Stimulated activated CD4-positive, alpha-beta T cell treated with anti-CD3 and anti-CD28 coated beads, Interleukin-15, amount 100 ng/mL, for 1 hour (primary cell): Measurements from ENCODE around the gene OR2B2.
A peak's percentile ranks its signal among the peaks of the same experiment; 100 is the strongest.
"Not testable (repeated sequence)": the region's sequence is repeated elsewhere in the genome, so short reads cannot be mapped to it uniquely, and the experiment has no call there.

Source experiments
- DNase-seq, 2 donors: peaks; one replicate each; pipeline ENCODE4 v3.0.0-alpha.2; 2020; ENCODE audit warnings: low read depth in 1 of 2, low spot score in 1 of 2

The OR2B2 gene

DNA sequence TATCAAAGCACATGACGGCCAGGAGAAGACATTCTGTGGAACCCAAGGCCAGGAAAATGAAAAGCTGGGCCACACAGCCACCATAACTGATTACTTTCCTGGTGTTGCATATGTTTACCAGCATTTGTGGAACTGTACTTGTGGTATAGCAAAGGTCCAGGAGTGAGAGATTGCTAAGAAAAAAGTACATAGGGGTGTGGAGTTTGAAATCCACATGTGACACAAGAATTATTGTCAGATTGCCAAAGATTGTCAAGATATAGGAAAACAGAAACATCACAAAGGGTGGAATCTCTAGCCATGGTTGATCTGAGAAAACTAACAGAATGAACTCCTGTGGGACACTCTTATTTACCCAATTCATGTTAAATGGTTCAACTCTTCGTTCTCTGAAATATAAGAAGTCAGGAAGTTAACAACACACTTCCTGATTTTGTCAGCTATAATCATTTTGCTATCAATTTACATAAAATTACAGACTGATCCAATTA is at the start of gene OR2B2:
Gene OR2B2 (minus strand): TSS at position 441 of the 491 bp plus-strand sequence. CDS start 77 bp downstream, at position 364.
- no peak for DNase-seq

DNA sequence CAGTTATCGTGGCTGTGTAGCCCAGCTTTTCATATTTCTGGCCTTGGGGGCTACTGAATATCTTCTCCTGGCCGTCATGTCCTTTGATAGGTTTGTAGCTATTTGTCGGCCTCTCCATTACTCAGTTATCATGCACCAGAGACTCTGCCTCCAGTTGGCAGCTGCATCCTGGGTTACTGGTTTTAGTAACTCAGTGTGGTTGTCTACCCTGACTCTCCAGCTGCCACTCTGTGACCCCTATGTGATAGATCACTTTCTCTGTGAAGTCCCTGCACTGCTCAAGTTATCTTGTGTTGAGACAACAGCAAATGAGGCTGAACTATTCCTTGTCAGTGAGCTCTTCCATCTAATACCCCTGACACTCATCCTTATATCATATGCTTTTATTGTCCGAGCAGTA is 45.3 kb upstream of the OR2B2 start:
- no peak for DNase-seq

DNA sequence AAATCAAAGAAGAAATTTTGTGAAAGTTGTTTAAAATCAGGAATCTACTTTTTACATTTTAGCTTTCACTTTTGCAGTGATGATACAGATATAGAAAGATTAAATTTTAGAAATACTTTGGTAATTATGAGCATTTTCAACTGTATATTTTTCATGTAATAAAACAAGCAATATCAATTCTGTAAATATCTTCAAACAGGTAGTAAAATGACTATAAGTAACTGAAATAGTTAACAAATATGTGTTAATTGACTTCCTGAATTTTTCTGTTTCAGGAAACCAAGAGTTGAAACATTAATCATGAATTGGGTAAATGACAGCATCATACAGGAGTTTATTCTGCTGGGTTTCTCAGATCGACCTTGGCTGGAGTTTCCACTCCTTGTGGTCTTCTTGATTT is 44.7 kb upstream of the OR2B2 start, which contains the start of gene OR2B6:
Gene OR2B6 (plus strand): TSS at position 301 of the 400 bp plus-strand sequence. CDS start 0 bp downstream, at position 301.
- DNase-seq: no peak

DNA sequence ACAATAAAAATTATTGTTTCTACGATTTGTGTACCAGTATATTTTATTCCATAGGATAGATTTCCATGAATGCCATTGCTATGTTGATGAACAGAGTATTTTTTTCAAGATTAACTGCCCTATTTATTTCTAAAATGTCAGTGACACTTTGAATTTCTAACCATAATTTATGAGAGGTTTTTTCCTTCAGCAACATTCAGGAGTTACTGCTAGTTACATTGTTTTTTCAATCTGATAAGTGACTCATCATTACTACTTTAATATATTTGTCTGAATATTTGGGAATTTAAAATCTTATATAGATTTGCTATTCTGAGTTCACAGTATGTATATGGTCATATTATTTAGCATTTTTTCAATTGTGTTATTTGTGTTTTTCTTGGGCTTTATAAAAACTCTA is 38.8 kb upstream of the OR2B2 start:
- DNase-seq: no peak

DNA sequence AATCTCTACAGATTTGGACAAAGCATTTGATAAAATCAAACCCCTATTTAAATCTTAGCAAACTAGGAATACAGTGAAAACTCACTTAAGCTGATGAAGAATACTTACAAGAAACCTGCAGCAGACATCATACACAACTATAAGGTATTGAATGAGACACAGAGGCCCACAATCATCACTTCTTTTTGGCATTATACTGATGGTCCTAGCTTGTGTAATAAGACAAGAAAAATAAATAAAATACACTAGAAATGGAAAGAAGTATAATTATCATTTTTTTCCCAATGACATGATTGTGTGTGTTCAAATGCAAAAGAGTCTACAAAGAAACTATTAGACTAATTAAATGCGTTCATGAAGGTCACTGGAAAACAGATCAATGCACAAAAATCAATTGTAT is 36.0 kb upstream of the OR2B2 start:
- DNase-seq: no peak

DNA sequence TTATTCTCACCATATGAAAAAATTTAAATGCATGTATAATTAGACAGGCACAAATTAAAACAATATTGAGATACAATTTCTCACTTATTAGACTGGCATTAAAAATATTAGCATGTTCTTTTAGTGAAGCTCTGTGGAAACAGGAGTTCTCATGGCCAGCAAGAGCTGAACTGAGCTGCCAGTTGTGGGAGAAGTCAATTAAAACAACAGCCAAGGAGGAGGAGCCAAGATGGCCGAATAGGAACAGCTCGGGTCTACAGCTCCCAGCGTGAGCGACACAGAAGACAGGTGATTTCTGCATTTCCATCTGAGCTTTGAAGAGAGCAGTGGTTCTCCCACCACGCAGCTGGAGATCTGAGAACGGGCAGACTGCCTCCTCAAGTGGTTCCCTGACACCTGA is 30.9 kb upstream of the OR2B2 start:
- not testable (repeated sequence) for DNase-seq

DNA sequence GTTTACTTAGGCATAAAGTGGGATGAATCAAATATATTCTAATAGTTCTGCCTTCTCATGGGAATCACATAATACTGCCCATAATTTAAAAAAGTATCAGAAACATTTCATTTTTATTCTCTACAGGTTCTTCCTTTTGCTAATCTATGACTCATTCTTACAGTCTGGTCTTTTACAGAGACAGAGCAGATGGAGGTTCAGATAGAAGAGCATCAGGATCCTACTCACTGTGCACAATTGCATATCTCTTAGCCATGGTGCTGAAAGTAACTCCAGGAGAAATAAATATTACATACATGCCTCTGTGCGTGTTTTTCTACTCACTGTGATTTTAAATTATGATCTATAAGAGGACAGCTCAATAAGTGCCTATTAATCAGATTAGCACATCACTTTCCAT is 28.6 kb upstream of the OR2B2 start:
- DNase-seq: no peak

DNA sequence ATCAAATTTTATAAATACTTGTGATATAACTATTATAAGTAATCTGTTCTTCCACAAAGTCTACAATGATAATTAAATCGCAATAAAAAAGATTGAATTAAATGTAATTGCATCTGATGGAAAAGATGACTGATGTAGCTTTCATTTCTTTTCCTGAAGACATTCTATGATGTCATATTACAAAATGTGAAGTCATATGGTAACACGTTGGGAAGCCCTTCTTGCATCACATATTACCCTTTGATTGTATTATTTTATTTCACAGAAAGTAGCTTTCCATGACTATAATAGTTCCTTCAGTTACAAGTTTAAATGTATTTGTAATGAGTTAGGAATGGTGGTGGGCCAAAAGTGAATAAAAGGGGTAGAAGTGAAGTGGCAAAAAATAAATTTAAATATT is 19.0 kb upstream of the OR2B2 start:
- no peak for DNase-seq

DNA sequence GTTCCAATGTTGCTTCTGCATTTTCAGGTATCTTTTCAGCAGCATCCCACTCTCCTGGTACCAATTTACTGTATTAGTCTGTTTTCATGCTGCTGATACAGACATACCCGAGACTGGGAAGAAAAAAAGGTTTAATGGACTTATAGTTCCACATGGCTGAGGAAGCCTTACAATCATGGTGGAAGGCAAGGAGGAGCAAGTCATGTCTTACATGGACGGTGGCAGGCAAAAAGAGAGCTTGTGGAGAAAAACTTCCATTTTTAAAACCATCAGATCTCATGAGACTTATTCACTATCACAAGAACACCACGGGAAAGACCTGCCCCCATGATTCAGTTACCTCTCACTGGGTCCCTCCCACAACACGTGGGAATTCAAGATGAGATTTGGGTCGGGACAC is 17.7 kb upstream of the OR2B2 start:
- not testable (repeated sequence) for DNase-seq

DNA sequence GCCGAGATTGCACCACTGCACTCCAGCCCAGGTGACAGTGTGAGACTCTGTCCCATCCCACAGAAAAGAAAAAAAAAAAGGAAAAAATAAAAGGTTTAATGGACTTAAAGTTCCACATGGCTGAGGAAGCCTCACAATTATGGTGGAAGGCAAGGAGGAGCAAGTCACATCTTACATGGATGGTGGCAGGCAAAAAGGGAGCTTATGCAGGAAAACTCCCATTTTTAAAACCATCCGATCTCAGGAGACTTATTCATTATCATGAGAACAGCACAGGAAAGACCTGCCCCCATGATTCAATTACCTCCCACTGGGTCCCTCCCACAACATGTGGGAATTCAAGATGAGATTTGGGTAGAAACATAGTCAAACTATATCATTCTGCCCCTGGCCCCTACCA is 15.8 kb upstream of the OR2B2 start:
- not testable (repeated sequence) for DNase-seq

DNA sequence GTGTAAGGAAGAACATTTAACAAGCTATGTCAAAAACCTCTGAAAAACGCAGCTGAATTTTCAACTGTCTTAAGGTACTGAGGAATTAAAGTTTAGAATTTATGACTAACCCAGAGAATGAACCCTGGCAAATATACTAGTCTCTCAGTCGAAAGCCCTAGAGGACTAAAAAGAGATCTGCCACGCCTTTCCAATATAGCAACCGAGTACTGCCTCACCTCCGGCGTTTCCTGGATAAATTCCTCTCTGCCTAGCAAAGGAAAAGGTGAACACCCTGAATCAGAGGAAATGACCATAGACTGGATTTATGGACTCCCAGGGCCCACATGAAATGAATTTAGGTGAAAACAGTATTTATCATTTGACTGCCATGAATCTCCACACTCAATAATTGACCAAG is 12.0 kb upstream of the OR2B2 start:
- DNase-seq: no peak

DNA sequence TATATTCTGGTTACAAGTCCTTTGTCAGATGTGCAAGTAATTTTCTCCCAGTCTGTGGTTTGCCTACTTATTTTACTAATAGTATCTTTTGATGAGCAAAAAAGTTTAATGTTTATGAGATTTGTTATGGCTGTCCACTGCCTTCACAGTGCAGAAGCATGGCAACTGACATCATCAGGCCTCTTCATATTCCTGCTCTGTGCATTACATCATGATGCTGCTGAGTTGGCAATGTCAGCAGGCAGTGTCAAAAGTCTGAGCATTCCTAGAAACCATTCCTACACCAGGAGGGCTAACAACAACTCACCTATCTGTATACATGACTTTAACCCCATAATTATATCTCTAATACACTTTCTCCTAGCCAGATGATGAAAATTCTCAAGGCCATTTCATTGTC is 10.8 kb upstream of the OR2B2 start:
- DNase-seq: no peak

DNA sequence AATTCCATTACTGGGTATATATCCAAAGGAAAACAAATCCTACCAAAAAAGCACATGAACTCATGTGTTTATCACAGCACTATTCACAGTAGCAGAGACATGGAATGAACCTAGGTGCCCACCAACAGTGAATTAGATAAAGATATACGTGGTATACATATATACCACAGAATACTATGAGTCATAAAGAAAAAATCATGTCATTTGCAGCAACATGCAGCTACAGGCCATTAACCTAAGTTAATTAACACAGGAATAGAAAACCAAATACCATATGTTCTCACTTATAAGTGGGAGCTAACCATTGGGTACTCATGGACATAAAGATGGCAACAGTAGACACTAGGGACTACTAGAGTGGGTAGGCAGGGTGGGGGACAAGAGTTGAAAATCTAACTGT is 4.2 kb downstream of the OR2B2 start:
- no peak for DNase-seq

DNA sequence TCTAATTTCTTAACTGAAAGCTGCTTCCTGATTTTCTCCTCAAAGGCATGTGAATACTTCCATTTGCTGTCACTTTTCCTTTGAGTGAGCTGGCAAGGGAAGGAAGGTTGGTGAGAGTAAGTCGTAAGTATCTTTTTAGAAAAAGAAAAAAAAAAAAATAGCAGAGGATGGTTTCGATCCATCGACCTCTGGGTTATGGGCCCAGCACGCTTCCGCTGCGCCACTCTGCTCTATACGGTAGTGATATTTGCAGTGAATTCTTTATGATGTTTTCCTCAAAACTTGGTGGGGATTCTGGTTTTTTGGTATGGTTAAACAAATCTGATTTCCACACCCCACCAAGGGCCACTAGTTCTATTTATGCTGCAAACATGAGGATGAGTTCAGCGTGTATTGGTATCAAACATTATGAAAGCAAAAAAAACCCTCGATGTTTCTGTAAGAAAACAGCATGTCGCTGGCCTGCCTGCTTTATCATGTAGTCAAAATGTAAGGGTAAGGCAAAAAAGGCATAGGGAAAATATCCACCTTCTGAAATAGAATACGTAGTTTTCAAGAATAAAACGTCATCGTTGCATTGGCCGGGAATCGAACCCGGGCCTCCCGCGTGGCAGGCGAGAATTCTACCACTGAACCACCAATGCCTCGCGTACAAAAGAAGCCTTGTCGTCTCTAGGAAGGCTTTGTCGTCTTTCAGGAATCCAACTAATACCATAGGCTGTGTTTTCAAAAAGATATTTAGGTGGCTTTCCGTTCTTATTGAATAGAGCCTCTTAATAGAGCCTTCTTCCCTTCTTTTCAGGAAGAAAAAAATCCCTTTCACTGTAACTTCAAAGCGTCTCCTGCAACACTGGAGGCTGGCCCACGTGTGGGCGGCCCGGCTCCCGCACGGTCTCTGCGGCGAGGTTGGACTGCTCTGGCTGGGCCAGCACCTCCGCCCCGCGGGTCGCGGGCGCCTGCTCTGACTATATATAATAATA is 9.6 kb downstream of the OR2B2 start:
- peak; percentile 77 to 83 for DNase-seq

DNA sequence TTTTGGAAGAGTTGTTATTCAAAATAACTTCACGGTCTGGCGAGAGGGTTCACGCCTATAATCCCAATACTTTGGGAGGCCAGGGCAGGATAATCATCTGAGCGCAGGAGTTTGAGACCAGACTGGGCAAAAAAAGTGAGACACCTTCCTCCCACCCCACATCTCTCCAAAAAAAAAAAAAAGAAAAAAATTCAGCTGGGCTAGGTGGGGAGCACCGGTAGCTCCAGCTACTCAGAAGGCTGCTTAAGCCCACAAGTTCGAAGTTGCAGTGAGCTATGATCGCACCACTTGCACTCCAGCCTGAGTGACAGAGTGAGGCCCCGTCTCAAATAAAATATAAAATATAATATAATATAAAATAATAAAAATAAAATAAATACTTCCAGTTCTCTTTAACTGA is 10.4 kb downstream of the OR2B2 start:
- no peak for DNase-seq

DNA sequence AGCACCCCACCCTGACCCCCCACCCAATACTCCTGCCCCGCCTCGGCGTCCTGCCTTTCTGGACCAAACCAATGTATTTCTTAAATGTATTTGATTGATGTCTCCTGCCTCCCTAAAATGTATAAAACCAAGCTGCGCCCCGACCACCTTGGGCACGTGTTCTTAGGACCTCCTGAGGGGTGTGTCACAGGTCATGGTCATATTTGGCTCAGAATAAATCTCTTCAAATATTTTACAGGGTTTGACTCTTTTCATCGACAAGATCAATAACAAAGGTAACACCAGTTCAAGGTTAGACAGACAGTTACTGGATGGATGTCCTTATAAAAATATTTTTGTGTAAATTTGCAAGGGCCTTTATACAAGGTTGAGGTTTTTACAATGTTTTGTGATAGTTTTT is 12.0 kb downstream of the OR2B2 start:
- DNase-seq: not testable (repeated sequence)

DNA sequence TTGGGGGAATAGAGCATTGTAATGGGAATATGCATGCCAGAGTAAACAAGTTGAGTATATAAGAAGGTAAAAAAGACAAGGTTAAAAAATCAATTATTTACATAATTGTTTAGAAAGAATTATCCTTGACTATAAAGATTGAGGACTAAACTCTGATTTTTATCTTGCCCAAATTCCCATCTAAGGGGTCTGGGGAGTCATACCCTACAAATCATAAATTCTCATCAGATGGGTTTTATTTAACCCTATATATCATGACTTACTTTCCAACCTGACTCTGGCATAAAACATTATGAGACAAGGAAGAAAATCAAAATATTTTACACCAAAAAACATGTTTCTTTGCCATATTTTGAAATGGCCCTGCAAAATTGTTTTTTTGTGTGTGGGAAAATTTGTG is 12.7 kb downstream of the OR2B2 start:
- DNase-seq: no peak

DNA sequence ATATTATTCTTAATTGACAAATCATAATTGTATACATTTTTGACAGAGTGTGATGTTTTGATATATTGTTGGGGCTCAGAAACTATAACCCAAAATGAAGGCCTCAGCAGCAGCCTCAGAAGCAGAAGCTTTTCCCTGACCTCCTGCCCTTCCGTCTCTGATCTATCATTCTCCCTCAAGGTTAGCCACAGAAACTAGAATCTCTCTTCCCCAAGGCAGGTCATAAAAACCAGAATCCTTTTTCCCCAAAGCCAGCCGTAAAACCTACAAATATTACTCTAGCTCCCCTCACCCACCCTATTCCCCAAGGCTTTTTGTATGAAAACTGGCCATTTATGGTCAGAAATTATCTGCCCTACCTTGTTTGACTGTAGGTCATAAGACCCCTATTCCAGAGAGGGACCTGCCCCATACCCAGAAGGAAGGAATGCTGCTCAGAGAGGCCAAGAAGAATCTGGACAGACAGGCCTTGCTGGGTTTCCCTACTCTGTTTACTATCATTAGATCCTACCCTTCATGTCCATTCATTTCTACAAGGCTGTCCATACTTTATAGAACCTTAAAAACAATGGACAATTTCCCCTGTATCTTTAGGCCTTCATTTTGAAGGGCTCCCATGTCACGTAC is 14.5 kb downstream of the OR2B2 start:
- DNase-seq: no peak

DNA sequence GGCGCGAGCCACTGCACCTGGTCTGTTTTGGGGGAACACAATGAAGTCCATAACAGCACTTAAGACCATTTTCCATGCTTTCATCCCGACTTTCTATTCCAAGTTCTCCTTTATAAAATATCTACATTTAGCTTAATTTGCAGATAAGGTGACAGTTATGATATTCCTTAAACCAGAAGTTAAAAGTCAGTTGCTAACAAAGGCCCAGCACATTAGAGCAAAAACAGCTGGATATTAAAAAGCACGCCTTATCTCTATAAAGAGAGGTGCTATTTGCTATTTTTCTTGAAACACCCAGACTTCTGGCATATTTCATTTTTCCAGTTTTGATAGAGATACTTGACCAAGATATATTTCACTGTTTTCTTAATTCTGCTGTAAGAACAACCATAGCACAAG is 15.8 kb downstream of the OR2B2 start:
- DNase-seq: no peak

DNA sequence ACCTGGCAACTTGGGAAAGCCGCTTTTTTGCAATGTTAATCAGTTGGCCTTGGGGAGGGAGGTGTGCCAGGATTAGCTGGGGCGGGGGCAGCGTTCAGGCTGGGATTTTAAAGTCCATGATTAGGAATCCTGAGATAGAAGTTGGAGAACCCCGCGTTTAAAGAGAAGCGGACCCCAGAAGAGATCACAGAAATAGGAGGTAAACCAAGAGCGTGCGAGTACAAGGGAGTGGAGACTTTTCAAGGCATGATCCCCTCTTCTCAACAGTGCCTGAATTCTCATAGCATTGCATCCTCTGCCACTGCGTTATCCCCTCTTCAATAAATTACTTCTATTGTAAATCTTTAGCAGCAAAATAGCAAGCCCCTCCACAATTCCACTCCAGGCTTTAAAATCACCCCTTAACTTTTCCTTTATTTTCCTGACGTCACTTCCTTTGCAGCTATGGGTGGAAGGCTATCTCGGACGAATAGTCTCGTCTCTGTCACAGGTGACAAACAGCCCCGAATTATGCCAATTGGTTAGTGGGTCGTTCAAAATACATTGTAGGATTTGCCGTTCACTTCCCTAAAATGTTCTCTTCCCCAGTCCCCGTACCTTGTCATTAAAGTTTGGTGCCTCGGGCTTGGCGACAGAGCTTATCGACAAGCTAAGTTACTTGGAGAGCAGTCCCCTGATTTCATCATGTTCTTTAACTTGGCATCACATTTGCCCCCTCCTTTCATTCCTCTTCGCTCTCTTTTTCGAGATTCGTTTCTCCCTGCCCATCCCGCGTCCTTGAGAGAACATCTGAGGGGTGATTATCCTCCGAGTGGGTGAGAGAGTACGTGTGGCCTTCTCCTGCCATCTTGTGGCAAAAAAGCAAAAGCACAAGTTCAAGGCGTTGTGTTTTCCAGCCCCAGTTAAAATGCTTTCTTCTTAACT is 17.1 kb downstream of the OR2B2 start:
- DNase-seq: no peak
